LHCN-M2 (cell line): ENCODE measurements around the gene MAGI2. TPM values are rescaled to one million over a fixed set of nuclear protein-coding genes. Genes with fewer than 3 reads are reported as not detected.
"Not testable (repeated sequence)": the region's sequence is repeated elsewhere in the genome, so short reads cannot be mapped to it uniquely, and the experiment has no call there.

Experiments
- DNase-seq: peaks from one replicate; pipeline ENCODE4 v3.0.0-alpha.2; 2012; ENCODE audit warnings: low read depth
- total RNA-seq: library from RNA; depleted of rRNA; stranded (reverse); fragments of >200 nt; gene quantifications from 2 replicates; pipeline ENCODE4 v1.2.3, GENCODE V29; 2014

The MAGI2 gene
- total RNA-seq, 1 experiment from 2014 or later = 3.6 TPM

DNA sequence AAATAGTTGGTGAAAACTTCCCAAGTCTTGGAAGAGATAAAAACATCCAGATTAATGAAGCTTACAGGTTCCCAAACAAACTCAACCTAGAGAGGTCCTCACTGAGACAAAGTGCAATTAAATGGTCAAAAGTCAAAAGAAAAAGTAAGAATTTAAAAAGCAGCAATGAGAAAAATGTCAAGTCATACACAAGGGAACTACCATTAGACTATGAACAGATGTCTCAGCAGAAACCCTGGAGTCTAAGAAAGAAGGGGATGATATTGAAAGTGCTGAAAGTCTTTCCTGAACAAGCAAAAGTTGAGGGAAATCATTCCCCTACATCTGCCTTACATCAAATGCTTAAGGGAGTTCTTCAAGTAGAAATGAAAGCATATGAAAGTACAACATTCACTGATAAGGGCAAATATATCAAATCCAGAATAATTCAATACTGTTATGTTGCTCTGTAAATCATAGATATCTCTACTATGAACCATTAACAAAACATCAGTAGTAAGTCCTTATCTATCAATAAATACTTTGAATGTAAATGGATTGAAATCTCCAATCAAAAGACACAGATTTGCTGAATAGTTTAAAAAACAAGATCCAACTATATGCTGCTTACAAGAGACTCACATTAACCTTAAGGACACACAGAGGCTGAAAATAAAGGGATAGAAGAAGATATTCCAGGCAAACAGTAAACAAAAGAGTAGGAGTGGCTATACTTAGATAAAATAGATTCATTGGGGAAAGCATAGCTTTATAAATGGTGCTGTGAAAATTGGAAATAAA lies 1205.4 kb downstream of the MAGI2 start:
- no peak for DNase-seq

DNA sequence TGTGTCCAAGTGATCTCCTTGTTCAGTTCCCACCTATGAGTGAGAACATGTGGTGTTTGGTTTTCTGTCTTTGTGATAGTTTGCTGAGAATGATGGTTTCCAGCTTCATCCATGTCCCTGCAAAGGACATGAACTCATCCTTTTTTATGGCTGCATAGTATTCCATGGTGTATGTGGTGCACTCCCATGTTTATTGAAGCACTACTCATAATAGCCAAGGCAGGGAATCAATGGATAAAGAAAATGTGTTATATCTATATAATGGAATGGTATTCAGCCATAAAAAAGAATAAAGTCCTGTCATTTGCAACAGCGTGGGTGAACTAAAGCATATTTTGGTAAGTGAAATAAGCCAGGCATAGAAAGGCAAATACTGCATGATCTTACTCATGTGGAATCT lies 1213.3 kb downstream of the MAGI2 start:
- not testable (repeated sequence) for DNase-seq

GRCh38 chr7:78234634-78235033 lies 1218.8 kb downstream of the MAGI2 start:
- DNase-seq = no peak

- DNase-seq = peak; percentile 45
Measured at GRCh38 chr7:78232806-78233205, 1220.7 kb downstream of the MAGI2 start.

DNA sequence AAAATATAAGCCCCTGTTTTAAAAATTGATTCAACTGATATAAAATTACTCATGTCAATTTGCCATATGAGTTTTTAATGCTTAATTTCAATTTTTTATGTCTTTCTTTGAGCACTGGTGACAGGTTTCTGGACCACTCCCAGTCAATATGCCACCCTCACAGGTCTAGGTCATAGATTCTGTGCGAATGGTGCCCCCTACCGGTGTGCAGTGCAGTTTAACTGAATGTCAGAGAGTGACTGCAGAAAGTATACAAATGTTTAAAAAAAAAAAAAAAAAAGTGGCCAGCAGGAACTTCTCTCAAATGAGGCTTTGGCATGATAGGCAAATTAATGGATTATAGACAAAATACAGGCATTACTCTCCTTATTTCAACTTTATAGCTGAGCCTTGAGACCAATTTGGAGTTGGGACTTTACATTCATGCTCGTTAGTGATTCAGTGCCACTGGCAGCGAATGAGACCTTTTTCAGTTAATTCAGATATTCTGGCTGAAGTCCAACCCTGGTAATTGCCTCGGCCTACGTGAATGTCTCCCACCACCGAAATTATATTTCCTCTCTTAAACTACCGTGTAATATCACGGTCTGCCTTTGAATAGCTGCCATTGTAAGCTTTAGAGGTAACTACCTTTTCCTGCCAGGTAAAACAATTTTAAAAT lies 1227.3 kb downstream of the MAGI2 start:
- peak; percentile 61 for DNase-seq

DNA sequence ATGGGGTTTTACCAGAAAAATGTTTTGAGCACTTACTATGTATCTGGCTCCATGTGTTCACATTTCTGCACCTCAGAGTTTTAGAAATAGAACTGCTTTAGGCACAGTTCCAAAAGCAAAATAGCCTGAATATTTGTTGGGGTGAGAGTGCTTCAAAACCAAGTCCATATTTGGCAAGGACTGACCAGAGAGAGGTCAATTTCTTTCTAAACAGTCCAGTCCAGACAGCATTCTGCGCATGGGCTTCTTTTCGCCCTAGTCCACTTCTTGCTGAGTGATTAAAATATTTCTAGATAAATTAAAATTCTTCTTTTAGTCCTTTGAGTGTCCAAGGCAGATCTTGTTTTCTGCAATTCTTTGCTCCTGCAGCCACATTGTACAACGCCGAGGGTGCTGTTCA lies 1227.9 kb downstream of the MAGI2 start:
- DNase-seq = no peak

DNA sequence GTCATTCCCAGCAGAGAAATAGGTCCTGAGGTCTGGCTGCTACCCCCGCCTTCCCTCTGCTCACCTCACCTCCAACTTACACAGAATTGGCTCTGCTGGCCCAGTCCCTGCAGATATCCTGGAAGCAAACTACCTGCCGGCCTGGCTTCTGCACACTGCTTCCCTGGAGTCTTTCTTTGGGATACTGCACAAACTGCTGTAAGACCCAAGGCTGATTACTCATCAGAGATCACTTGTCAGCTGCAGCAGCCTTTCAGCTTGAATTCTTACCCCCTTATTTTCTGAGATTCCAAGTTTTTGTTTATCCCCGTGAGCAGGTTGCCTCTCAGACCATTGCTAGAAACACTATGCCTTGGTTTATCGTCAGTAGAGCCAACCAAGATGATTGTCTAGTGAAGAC lies 1228.5 kb downstream of the MAGI2 start:
- DNase-seq = peak; percentile 23

GRCh38 chr7:78223598-78223997 lies 1229.9 kb downstream of the MAGI2 start:
- no peak for DNase-seq

DNA sequence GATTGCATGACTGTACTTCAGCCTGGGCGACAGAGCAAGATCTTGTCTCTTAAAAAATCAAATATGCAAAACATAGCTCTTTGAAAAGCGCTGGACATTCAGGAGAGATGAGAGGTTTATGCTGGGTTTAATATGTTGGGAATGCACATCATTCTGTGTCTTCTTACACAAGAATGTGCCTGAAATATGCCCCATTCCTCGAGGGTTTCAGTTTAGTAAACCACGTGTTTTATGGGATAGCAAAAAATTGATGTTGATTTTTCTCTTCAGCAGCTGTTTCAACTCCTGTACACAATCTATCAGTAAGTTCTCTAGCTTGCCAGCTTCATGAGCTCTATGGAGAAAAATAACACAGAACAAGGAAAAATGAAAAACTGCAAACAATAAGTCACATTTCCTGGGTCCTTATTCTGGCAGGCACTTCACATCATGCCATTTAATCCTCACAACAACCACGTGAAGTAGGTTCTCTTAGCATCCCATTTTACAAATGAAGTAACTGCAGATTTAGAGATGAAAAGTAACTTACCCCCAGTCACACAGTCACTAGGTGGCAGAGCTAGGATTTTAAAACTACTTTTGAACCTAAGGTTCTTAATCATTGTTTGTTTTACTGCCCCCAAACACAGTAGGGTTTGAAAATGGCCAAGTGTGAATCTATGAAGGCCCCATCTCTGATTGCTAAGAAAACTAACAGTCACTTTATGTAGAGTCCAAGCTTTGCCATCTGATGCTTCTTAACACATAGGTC lies 1231.3 kb downstream of the MAGI2 start:
- peak; percentile 84 for DNase-seq

- DNase-seq = no peak
Measured at GRCh38 chr7:78220754-78221153, 1232.7 kb downstream of the MAGI2 start.

GRCh38 chr7:78218876-78219275 lies 1234.6 kb downstream of the MAGI2 start:
- no peak for DNase-seq

DNA sequence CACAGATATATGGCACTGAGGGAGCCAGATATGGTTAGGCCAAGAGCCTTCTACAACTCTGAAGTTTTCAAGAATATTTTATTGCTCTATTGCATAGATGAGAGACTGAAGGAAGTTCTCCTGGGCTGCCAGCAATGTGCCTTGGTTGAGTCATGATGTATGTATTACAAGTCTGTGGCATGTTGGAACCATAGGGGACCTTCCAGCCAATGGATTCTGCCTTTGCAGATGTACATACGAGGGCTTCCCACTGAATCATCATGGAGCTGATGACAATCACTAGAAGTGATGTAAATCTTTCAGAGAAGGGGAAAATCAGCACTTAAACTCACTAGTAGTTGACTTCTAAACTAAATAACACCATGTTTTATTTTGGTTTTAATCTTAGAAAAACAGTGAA lies 1235.4 kb downstream of the MAGI2 start:
- DNase-seq = peak; percentile 26

GRCh38 chr7:78215199-78215598 lies 1238.3 kb downstream of the MAGI2 start:
- DNase-seq = peak; percentile 40

DNA sequence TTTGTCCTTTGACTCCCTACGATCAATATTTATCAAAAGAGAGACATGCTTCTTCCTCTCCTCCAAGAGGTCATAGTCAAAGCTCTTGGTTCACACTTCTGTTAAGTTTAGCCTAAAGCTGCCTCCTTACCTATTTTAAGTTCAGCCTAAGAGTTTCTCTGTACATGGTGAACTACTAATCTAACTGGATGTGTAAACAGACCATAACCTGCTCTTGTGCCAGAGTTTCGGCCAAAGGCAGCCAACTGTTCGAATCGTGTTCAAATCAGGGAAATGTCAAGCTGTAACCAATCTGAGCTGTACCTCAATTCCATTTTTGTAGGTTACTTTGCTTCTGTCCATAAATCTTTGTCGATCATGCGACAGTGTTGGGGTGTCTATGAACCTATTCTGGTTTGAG lies 1240.1 kb downstream of the MAGI2 start:
- no peak for DNase-seq

- DNase-seq = no peak
Measured at GRCh38 chr7:78212476-78213060, 1240.9 kb downstream of the MAGI2 start.

- no peak for DNase-seq
Measured at GRCh38 chr7:78207269-78207668, 1246.2 kb downstream of the MAGI2 start.

DNA sequence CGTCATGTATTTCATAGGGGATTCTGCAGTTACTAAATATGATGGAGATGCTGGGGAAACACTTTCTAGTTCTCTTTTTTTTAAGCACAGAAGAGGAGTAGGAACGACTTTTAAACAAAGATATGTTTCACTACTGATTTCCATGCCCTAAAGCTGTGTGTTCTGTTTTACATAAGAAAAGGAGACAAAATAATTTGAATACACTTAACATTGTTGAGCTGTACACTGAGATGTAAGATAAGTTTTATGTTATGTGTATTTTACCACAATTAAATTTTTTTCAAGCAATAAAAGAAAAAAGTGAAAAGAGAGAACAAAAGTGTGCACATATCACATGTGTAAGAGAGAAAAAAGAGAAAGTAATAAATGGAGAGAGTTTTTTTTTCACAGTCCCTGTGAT lies 1246.7 kb downstream of the MAGI2 start:
- no peak for DNase-seq

DNA sequence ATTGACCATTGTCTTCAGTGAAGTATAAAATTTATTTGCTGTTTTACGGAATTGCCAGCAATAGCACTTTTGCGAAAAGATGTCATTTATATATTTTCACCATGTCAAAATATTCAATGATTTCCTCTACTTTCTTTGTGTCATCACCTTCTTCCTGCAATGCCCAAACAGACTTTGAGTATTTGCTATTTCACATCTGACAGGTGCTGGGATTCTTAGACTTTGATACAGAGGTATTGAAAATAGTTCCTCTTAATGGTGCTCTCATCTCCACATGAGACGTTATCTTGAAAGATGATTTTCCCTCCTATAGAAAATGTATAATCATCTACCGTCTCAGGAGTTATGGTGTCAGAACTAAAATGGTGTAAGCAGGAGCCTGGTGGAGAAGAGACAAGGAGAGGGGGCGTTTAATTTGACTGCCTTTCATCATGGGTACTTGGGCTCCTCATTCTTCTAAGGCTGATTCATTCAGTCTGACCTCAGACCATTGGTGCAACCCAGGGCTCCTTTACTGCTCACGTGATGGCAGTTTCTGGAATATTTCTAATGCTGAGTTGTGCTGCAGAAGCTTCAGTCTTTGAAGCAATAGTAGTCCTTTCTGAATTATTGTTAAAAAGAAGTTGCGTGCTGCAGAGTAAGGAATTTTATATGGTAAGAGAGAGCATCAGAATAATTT lies 1250.3 kb downstream of the MAGI2 start:
- DNase-seq = peak; percentile 31

- no peak for DNase-seq
Measured at GRCh38 chr7:78198756-78199155, 1254.7 kb downstream of the MAGI2 start.

DNA sequence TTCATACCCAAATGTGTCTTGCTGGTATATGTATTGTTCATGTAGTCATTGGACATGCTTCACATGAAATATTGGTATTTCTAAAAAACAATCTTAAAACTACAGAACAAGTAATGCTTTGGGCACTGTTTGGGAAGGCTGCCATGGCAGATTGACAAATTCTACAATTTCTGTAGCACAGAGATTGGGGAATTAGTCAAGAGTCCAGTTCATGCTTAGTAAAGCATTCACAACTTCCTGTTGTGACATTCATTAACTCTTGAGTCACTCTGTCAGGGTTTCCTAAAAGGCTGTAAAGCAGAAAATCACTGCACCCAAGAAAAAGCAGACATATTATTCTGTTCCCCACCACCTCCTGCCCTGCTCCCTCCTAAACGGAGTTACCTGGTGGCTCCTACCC lies 1256.0 kb downstream of the MAGI2 start:
- DNase-seq = peak; percentile 66

- no peak for DNase-seq
Measured at GRCh38 chr7:78195281-78195680, 1258.2 kb downstream of the MAGI2 start.

DNA sequence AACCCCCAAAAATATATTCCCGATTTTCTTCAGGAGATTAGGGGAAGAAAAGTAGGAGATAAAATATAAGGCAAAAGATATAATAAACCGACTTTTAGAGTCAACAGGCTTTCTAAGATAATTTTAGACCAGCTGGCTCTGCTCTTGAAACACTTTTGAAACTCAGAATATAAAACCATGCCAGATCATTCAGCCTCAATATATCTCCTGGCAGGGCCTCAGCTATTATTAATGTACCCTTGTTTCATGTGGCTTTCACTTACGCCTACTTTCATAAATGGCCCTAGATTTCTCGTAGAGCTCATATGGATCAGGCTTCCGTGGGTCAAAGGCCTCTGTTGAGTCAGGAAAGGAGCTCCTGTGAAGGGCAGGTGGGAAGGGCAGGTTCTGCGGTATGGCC lies 1258.9 kb downstream of the MAGI2 start:
- no peak for DNase-seq
